Measurements from ENCODE around the gene CUEDC2. TPM values are rescaled to one million over a fixed set of nuclear protein-coding genes. Genes with fewer than 3 reads are reported as not detected.
A peak's percentile ranks its signal among the peaks of the same experiment; 100 is the strongest.

CUEDC2 gene
- total and polyA plus RNA-seq, 10 of the 15 experiments (the other 5 are each of a cell fraction or from before 2014, with no cell fraction given), result 20.4 to 121 (median 75.0) TPM

DNA sequence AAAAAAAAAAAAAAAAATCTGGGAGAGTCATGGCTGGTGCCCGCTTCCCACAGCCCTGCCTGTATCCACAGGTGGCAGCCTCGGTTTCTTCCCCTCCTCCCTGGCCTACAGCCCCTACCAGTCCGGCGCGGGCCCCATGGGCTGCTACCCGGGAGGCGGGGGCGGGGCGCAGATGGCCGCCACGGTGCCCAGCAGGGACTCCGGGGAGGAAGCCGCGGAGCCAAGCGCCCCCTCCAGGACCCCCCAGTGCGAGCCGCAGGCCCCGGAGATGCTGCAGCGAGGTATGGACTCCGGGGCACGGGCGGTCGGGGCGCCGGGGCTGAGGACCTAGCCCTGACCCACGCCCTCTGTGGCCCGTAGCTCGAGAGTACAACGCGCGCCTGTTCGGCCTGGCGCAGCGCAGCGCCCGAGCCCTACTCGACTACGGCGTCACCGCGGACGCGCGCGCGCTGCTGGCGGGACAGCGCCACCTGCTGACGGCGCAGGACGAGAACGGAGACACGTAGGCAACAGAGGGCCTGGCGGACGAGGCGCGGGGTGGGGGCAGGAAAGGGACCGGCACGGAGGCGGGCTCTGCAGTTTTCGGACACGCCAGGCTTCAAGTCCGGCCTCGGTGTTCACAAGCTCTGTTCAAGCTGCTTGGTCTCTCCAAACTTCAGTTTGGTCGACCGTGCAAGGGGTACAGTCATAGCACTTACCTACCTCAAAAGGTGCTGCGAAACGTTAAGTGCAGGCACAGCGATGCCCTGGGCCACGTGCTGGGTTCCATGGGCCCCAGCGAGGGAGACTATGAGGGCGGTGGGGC is 33.0 kb downstream of the CUEDC2 start (continued):
- peak; percentile 73 for TF ChIP-seq POLR2AphosphoS5 (IDR thresholded peaks at IDR 0.05; ENCODE audit: low read length)
- no peak for TF ChIP-seq JUND (IDR thresholded peaks at IDR 0.05; ENCODE audit: low read depth, low read length)
- TF ChIP-seq TBL1XR1 (IDR thresholded peaks at IDR 0.05; ENCODE audit: low read depth, low read length), result no peak
- TF ChIP-seq RCOR1 (conservative IDR thresholded peaks at IDR 0.05; ENCODE audit: low read depth, low read length), result no peak
- peak; percentile 95 for TF ChIP-seq RB1 (IDR thresholded peaks at IDR 0.05; ENCODE audit: borderline replicate concordance)
- TF ChIP-seq, protein P1, sequence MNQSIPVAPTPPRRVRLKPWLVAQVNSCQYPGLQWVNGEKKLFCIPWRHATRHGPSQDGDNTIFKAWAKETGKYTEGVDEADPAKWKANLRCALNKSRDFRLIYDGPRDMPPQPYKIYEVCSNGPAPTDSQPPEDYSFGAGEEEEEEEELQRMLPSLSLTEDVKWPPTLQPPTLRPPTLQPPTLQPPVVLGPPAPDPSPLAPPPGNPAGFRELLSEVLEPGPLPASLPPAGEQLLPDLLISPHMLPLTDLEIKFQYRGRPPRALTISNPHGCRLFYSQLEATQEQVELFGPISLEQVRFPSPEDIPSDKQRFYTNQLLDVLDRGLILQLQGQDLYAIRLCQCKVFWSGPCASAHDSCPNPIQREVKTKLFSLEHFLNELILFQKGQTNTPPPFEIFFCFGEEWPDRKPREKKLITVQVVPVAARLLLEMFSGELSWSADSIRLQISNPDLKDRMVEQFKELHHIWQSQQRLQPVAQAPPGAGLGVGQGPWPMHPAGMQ (IDR thresholded peaks at IDR 0.05; ENCODE audit: borderline replicate concordance), result no peak
- TF ChIP-seq ESRRA (IDR thresholded peaks at IDR 0.05; ENCODE audit: low read length), result no peak
- TF ChIP-seq SIX5 (IDR thresholded peaks at IDR 0.05; ENCODE audit: low read depth, low read length, severe bottlenecking), result no peak
- no peak for TF ChIP-seq MEF2A (IDR thresholded peaks at IDR 0.05; ENCODE audit: insufficient read depth, low read depth, low read length)
- TF ChIP-seq CHD1 (IDR thresholded peaks at IDR 0.05; ENCODE audit: low read depth, low read length), result no peak; the same call in 1 of the 2 replicates
- TF ChIP-seq, protein P2, sequence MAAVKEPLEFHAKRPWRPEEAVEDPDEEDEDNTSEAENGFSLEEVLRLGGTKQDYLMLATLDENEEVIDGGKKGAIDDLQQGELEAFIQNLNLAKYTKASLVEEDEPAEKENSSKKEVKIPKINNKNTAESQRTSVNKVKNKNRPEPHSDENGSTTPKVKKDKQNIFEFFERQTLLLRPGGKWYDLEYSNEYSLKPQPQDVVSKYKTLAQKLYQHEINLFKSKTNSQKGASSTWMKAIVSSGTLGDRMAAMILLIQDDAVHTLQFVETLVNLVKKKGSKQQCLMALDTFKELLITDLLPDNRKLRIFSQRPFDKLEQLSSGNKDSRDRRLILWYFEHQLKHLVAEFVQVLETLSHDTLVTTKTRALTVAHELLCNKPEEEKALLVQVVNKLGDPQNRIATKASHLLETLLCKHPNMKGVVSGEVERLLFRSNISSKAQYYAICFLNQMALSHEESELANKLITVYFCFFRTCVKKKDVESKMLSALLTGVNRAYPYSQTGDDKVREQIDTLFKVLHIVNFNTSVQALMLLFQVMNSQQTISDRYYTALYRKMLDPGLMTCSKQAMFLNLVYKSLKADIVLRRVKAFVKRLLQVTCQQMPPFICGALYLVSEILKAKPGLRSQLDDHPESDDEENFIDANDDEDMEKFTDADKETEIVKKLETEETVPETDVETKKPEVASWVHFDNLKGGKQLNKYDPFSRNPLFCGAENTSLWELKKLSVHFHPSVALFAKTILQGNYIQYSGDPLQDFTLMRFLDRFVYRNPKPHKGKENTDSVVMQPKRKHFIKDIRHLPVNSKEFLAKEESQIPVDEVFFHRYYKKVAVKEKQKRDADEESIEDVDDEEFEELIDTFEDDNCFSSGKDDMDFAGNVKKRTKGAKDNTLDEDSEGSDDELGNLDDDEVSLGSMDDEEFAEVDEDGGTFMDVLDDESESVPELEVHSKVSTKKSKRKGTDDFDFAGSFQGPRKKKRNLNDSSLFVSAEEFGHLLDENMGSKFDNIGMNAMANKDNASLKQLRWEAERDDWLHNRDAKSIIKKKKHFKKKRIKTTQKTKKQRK (IDR thresholded peaks at IDR 0.05; ENCODE audit: low read depth, low read length), result no peak
- no peak for TF ChIP-seq NFIC (IDR thresholded peaks at IDR 0.05; ENCODE audit: low read depth, low read length)
- TF ChIP-seq, protein P3, sequence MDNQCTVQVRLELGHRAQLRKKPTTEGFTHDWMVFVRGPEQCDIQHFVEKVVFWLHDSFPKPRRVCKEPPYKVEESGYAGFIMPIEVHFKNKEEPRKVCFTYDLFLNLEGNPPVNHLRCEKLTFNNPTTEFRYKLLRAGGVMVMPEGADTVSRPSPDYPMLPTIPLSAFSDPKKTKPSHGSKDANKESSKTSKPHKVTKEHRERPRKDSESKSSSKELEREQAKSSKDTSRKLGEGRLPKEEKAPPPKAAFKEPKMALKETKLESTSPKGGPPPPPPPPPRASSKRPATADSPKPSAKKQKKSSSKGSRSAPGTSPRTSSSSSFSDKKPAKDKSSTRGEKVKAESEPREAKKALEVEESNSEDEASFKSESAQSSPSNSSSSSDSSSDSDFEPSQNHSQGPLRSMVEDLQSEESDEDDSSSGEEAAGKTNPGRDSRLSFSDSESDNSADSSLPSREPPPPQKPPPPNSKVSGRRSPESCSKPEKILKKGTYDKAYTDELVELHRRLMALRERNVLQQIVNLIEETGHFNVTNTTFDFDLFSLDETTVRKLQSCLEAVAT (IDR thresholded peaks at IDR 0.05), result peak; percentile 49; the same call in 1 of the 2 replicates
- TF ChIP-seq ZNF384 (IDR thresholded peaks at IDR 0.05; ENCODE audit: borderline replicate concordance, low read depth, low read length), result no peak; the same call in 1 of the 2 replicates
- no peak for TF ChIP-seq EED (IDR thresholded peaks at IDR 0.05; ENCODE audit: low read depth)
- TF ChIP-seq SMC3 (IDR thresholded peaks at IDR 0.05; ENCODE audit: borderline replicate concordance, low read length), result peak; percentile 80
- no peak for TF ChIP-seq SUPT20H (IDR thresholded peaks at IDR 0.05; ENCODE audit: borderline replicate concordance, control insufficient read depth, low read depth, low read length)
- TF ChIP-seq HDGF (IDR thresholded peaks at IDR 0.05), result no peak; the same call in none of the 2 replicates
- no peak for TF ChIP-seq ZSCAN29 (IDR thresholded peaks at IDR 0.05)
- peak; percentile 76 for TF ChIP-seq IKZF1 (conservative IDR thresholded peaks at IDR 0.05)
- peak; percentile 96 for TF ChIP-seq SMARCA5 (IDR thresholded peaks at IDR 0.05)
- peak; percentile 65; the same call in 1 of the 2 replicates for TF ChIP-seq NBN (IDR thresholded peaks at IDR 0.05)
- no peak for TF ChIP-seq EZH2 (IDR thresholded peaks at IDR 0.05; ENCODE audit: borderline replicate concordance, control insufficient read depth, low read depth, low read length)
- TF ChIP-seq LARP7 (IDR thresholded peaks at IDR 0.05), result peak; percentile 86
- TF ChIP-seq POLR2AphosphoS2 (IDR thresholded peaks at IDR 0.05; ENCODE audit: low read depth, low read length), result peak; percentile 90
- no peak for TF ChIP-seq PAX8 (IDR thresholded peaks at IDR 0.05)
- TF ChIP-seq SUZ12 (IDR thresholded peaks at IDR 0.05; ENCODE audit: unreplicated experiment), result no peak
